GM19240 (cell line): ENCODE data around the gene NELL1.

ENCODE experiments used
- DNase-seq: peaks from one replicate; pipeline ENCODE4 v3.0.0; 2011; ENCODE audit warnings: low spot score; ENCODE audit not compliant: insufficient read length

Gene NELL1

DNA sequence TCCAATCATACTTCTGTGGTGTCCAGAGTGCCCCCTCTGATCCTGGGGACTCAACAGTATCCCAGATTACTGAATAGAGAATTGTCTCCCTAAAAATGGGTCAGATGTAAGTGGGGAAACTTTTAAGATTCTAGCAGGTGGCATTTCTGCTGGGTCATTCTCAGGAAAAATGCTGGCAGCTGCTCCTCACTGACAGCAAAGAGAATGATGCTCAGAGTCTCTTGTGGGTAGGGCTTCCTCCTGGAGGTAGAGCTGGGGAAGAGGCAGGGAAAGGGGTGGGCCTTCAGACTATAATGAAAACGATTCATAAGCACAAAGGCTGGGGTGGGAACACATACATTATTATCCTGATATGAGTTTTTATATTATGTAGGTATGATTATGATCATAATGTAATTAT, 647.2 kb downstream of the NELL1 start:
- no peak for DNase-seq

DNA sequence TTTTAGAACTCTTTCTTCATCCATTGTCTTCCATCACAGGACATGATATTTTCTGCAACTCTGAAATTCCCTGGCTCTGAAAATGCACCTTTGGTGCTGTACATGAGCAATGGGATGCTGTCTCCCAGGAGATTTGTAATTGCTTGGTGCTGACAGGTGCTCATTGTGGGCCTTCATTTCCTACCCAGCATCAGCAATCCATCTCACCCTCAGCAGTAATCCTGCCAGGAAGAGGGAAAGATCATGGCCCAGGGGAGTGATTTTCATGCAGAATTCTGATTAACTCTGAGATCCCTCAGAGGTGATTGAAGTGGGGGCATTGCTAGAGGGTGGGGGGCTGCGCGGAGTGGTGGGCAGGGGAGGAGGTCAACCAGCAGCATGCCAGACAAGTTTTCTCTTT, 651.7 kb downstream of the NELL1 start:
- no peak for DNase-seq

- no peak for DNase-seq
Observed at GRCh38 chr11:21321530-21321929, 652.1 kb downstream of the NELL1 start.

- DNase-seq: no peak
Observed at GRCh38 chr11:21323617-21324016, 654.2 kb downstream of the NELL1 start.

- DNase-seq: no peak
Observed at GRCh38 chr11:21343204-21343603, 673.8 kb downstream of the NELL1 start.

DNA sequence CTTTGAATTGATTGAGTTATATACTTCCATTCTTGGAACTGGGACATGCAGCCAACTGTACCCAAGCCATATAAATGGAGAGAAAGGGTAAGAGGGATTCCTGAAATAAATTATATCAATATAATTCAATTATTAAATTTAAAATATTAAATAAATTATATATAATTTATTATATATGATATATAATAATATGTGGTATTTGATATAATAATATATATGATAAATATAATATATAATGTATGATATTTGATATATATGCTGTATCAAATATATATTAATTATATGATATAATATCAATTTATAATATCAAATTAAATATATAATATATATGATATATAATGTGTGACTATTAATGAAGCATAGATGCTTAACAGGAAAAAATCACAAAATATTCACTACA, 677.0 kb downstream of the NELL1 start:
- DNase-seq: no peak

DNA sequence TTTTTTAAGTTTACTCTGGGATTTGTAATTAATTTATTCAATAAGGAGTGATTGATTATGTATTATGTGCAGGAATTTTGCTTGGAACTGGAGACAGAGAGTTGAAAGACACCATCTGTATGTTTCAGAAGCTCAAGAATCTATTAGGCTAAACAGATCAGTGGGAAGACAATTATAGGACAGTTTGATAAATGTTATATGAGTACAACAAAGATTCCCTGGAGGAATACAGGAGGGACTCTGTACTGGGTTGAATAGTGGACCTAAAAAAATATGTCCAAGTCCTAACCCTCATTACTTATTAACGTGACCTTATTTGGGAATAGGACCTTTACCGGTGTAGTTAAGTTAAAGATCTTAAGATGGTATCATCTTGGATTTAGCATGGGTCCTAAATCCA, 681.2 kb downstream of the NELL1 start:
- no peak for DNase-seq

GRCh38 chr11:21353425-21353824, 684.0 kb downstream of the NELL1 start:
- no peak for DNase-seq

DNA sequence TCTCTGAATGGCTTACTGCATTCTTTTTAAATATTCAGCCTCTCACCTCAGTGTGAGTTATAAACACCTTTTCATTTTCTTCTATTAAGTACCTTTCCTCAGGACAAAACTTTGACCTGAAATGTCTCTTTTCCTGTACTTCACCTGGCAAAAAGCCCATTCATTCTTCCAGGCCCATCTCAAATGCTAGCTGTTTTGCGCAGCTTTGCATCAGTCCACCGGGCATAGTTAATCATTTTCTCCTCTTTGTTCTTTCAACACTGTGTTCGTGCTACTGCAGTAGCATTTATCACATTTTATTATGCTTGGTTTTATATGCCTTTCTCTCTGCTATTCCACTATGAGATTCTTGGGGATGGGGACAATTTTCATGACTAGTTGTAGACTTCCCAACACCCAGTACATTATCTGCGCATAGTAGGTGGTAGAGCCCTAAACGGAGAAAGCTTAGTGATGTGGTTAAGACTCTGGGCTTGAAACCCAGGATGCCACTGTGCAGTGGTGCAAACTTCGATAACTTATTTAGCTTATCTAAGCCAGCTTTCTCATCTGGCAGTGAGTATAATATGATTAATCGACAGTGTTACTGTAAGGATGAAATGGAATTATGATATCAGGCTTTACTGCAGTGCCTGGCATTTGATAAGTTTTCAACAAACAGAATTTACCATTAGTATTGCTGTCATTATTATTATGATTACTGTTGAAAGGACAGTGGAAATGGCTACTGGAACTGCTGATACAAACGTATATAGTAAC, 695.7 kb downstream of the NELL1 start:
- DNase-seq: no peak

GRCh38 chr11:21369947-21370346, 700.6 kb downstream of the NELL1 start:
- no peak for DNase-seq

GRCh38 chr11:21371044-21371443, 701.7 kb downstream of the NELL1 start:
- no peak for DNase-seq

DNA sequence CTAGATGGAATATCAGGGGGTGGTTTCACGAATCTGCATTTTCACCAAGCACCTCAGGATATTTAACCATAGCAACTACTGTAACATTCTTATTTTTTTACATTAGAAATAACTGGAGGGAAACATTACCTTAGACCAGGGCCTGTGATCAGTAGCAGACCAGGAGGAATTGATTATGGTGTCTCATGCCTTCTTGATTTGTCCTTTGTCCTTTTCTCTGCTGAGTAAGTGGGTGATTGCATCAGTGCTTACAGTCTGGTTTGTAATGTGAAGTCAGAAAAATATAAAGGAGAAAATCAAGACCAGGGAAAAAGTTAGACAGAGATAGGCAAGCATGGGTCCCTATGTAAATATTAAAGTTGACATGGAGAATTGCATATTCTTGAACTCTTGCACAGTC, 703.3 kb downstream of the NELL1 start:
- DNase-seq: no peak

- DNase-seq: no peak
Observed at GRCh38 chr11:21374376-21374775, 705.0 kb downstream of the NELL1 start.

DNA sequence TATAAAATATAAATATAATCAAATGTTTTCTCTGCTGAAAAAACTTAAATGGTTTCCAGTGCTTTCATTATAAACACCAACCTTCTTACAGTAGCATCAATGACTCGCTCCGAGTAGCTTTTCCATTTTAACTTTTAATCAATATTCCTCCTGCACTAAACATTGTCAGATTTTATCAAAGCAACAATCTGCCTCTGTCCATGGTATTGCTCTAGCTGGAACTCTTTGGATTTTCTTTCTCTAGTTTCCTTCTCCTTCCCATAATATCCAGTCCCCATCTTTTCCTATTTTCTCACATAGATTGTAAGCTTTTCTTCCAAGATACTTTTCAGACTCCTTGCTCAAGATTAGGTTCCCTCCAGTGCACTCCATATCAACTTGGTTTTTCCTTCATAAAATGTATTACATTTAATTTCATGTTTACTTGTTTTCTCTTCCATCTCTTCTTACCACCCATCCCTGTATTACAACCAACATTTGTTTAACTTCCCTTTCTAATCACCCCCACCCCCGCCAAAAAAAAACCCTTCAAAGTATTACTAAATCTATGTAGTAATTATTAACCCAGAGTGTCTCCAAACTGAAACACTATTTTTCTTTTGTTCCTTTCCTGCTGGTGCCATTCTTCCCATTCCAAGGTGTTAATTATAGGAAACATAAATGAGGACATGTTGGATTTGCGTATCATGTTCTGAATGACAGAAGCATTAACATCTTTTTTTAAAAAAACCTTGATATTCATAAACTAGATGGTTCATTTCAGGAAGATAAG, 716.5 kb downstream of the NELL1 start:
- DNase-seq: no peak

DNA sequence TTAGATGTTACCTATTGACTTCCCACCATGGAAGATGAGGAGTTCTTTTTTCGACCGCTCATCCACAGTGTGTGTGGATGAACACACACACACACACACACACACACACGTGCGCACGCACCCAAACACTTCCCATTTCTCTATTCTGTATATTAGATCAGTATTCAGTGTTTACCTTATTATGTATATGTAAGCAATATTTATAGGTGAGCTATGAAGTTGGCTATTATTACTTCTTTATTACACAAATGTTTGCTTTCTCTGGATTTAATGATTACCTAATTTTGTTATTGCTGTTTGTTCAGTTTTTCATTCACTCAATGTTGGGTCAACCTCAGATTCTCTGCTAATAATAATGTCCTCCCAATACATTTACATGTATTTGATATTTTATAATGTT, 721.0 kb downstream of the NELL1 start:
- DNase-seq: no peak

DNA sequence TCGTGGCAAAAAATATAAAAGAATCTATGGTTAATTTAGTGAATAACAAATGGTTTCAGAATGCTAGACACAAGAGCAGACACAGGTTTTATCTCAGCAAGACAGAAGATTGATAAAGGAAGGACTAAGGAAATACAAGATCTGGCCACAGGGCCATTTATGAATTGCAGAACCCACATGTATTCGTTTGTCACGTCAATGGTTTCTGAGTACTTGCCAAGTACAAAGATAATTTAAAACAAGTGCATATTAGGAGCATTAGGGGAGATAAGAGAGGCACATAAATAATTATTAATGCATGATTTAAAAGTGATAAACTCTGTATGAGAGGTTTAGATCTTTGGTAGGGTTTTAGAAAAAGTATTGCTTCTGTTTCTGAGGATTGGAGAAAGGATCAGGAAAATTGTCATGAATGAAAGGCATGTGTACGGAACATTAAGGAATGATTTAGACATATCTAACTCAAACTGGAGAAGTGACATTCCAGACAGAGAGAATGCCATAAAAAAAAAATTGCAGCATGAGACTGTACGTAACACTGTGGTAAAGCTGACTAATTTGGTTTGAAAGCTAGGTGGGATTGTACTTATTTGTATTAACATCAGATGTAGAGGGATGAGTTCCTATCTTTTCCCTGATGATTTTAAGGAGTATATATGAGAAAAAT, 727.1 kb downstream of the NELL1 start:
- DNase-seq: no peak

- no peak for DNase-seq
Observed at GRCh38 chr11:21398195-21398594, 728.8 kb downstream of the NELL1 start.

DNA sequence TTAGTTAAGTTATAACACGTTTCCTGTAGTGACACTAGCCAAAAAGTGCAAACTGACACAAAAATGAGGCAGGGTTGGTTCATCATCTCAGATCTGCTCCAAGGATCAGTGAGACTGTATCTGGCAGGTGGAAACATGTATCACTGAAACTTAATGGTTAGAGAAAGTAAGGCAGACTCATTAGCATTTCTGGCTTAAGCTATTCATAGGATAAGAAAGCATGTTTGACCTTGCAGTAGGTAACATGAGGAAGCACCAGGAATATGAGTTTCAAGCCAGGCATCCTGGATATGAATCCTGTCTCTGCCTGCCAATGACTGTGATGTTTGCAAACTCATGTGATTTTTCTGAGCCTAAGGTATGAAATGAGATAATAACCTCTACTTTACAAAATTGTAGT, 732.1 kb downstream of the NELL1 start:
- DNase-seq: no peak

- no peak for DNase-seq
Observed at GRCh38 chr11:21402274-21402673, 732.9 kb downstream of the NELL1 start.

DNA sequence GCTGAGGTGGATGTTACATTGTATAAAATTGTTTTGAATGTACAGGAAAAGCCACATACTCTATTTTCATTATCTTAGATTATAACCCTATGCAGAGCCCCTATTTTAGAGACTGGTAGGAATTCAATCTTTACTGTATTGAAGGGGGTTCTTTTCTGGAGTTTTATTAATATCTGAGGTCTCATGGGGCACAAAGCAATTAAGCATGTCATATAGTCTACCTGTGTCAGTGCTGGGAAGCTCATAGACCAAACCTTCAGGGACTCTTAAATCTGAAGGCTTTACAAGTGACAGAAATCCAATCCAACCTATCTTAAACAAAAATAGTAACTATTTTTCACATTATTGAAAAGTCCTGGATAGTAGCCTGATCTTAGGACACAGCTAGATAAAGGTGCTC, 733.7 kb downstream of the NELL1 start:
- DNase-seq: no peak

GRCh38 chr11:21405422-21405821, 736.0 kb downstream of the NELL1 start:
- no peak for DNase-seq

DNA sequence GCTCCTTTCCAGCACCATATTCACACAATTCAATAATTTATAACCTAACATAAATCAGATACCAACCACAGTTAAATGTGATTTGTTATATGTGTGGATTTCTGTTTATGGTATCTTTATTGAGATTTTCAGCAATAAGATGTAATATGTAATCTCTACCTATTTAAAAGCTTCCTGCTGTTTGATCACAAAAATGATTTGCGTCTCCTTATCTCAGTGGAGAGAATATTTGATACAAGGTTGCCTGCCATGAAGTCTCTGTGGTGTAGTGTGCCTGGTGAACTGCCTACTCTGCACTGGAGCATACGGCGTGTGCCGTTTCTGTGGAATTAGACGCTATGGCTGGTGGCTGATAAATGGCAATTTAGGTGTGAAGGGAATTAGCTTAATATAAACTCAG, 741.1 kb downstream of the NELL1 start:
- no peak for DNase-seq
